Endodermal cell (in vitro differentiated cells): ENCODE measurements around the gene FAM168B. TPM values are rescaled to one million over a fixed set of nuclear protein-coding genes. Genes with fewer than 3 reads are reported as not detected.

ENCODE experiments used
- DNase-seq: peaks from one replicate; pipeline ENCODE4 v3.0.0-alpha.2; 2017
- H3K27ac ChIP-seq: 2 replicates; pipeline ENCODE4 v1.5.1; 2013; ENCODE audit warnings: mild to moderate bottlenecking, low read depth, low read length, moderate library complexity
- H3K27me3 ChIP-seq: 2 replicates; pipeline ENCODE4 v1.6.1; 2013; ENCODE audit warnings: mild to moderate bottlenecking, low read length, moderate library complexity; ENCODE audit not compliant: insufficient read depth, control insufficient read depth, poor library complexity, severe bottlenecking
- H3K36me3 ChIP-seq: 2 replicates; pipeline ENCODE4 v1.7.0; 2013; ENCODE audit warnings: mild to moderate bottlenecking, low read length, moderate library complexity; ENCODE audit not compliant: control insufficient read depth, insufficient read depth
- H3K4me1 ChIP-seq: one replicate; pipeline ENCODE4 v1.7.0; 2013; ENCODE audit warnings: low read length; ENCODE audit not compliant: control insufficient read depth, insufficient read depth
- H3K4me3 ChIP-seq: 2 replicates; pipeline ENCODE4 v1.5.1; 2013; ENCODE audit warnings: mild to moderate bottlenecking, low read length, moderate library complexity
- H3K9ac ChIP-seq: 2 replicates; pipeline ENCODE4 v1.6.1; 2013; ENCODE audit warnings: mild to moderate bottlenecking, low read length, moderate library complexity; ENCODE audit not compliant: poor library complexity, severe bottlenecking; ENCODE audit errors: extremely low read depth
- H3K9me3 ChIP-seq: 2 replicates; pipeline ENCODE4 v1.6.1; 2013; ENCODE audit warnings: mild to moderate bottlenecking, low read length, moderate library complexity; ENCODE audit not compliant: control insufficient read depth
- H3K27ac Mint-ChIP-seq: 2 replicates; pipeline ENCODE4 v1.8.0; 2020; ENCODE audit warnings: mixed read lengths
- H3K27me3 Mint-ChIP-seq: 2 replicates; pipeline ENCODE4 v1.8.0; 2021; ENCODE audit warnings: mild to moderate bottlenecking, mixed read lengths; ENCODE audit not compliant: insufficient read depth
- H3K36me3 Mint-ChIP-seq: 2 replicates; pipeline ENCODE4 v1.8.0; 2020; ENCODE audit warnings: low read depth, mixed read lengths
- H3K4me1 Mint-ChIP-seq: 2 replicates; pipeline ENCODE4 v1.8.0; 2020; ENCODE audit warnings: mixed read lengths
- H3K4me3 Mint-ChIP-seq: 2 replicates; pipeline ENCODE4 v1.8.0; 2020; ENCODE audit warnings: mild to moderate bottlenecking, moderate library complexity, mixed read lengths
- H3K9me3 Mint-ChIP-seq: 2 replicates; pipeline ENCODE4 v1.8.0; 2020; ENCODE audit warnings: mild to moderate bottlenecking, mixed read lengths
- CTCF ChIP-seq: fragments of 200-600 bp; sonication (generic); conservative IDR thresholded peaks from 2 replicates; pipeline ENCODE4 v1.5.0; 2021; ENCODE audit warnings: antibody characterized with exemption, mild to moderate bottlenecking
- WGBS, 2 experiments: methylation state at CpG; one replicate each; pipeline versions ENCODE4 v1.1.5 to v1.1.7; 2013; ENCODE audit warnings: missing lambda C conversion rate in 2 of 2, mixed read lengths in 1 of 2; ENCODE audit not compliant: insufficient coverage in 1 of 2, insufficient read length in 1 of 2; 5-methylcytosine and 5-hydroxymethylcytosine counted together
- total RNA-seq, 2 donors: library from RNA; stranded (reverse); fragmentation: NEBNext Ultra II Directional in 1 of 2; extraction: Animal tissue kit (Norgen Biotek cat#: 25700) in 1 of 2; gene quantifications; 2 replicates in 1 of 2; 3 replicates in 1 of 2; pipeline ENCODE4 v1.2.1, GENCODE V29; 2021

Gene FAM168B
- total RNA-seq, 2 donors from 2014 or later = 77.5 to 77.6 TPM

- peaks cover 11% of the 10 kb centered on the region for H3K36me3 Mint-ChIP-seq
- H3K9me3 Mint-ChIP-seq = no peaks in the 10 kb centered on the region
- H3K27me3 Mint-ChIP-seq = peaks cover 13% of the 10 kb centered on the region
- H3K9ac ChIP-seq = no peak overlapping the region
- H3K27me3 ChIP-seq = no peaks in the 10 kb centered on the region
- 88 to 90% methylated on average over 14 of the region's 14 CpGs for WGBS, 2 experiments
- H3K4me3 Mint-ChIP-seq = no peak overlapping the region
- no peak overlapping the region for H3K27ac ChIP-seq
- no peak overlapping the region for H3K27ac Mint-ChIP-seq
- H3K4me3 ChIP-seq = no peak overlapping the region
- H3K4me1 ChIP-seq = peaks cover 2% of the 10 kb centered on the region
- peaks cover 32% of the 10 kb centered on the region for H3K36me3 ChIP-seq
- H3K4me1 Mint-ChIP-seq = peaks cover 3% of the 10 kb centered on the region
- TF ChIP-seq CTCF = no peak
- no peaks in the 10 kb centered on the region for H3K9me3 ChIP-seq
- no peak for DNase-seq
Observed at GRCh38 chr2:131041402-131042147, 51.7 kb downstream of the FAM168B start.

DNA sequence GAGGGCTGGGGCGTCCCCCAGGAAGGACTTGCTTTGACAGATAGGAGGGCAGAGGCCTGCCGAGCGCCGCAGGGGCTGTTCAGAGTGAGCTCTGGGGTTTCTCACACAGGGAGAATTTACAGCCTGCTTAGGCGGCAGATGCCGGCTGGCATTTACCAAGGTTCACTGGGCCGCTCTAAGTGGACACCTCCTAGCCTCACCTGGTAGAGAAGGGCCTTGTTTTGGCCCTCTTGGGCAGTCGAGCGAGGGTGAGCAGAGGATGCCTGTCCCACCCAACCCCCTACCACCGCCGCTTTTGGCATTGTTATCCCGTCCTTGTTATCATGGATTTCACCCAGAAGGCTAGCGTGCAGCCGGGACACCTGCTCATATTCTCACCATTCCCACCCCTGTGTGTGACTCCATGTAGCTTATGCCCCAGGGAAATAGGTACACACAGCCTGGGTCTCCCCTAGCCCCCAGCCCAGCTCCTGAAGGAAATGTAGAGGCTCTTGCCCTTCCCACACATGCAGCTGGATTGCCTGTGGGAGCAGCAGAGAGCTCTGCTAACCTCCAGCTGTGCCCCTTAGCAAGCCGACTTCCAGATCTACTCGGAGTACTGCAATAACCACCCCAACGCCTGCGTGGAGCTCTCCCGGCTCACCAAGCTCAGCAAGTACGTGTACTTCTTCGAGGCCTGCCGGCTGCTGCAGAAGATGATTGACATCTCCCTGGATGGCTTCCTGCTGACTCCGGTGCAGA, 52.4 kb downstream of the FAM168B start:
- no peak overlapping the region for H3K4me3 ChIP-seq
- H3K9me3 ChIP-seq = no peaks in the 10 kb centered on the region
- Mint-ChIP-seq H3K27ac (no peak overlapping the region), H3K36me3 (peaks cover 9% of the 10 kb centered on the region), H3K4me1 (peaks cover 8% of the 10 kb centered on the region), H3K9me3 (no peaks in the 10 kb centered on the region), H3K4me3 (no peak overlapping the region), H3K27me3 (peaks cover 17% of the 10 kb centered on the region)
- H3K4me1 ChIP-seq = peaks cover 10% of the 10 kb centered on the region
- peak; percentile 74 for DNase-seq
- H3K27ac ChIP-seq = no peak overlapping the region
- 81 to 88% methylated on average over 14 to 23 of the region's 23 CpGs for WGBS, 2 experiments
- peak; percentile 60 for TF ChIP-seq CTCF
- H3K9ac ChIP-seq = no peak overlapping the region
- peaks cover 29% of the 10 kb centered on the region for H3K36me3 ChIP-seq
- no peaks in the 10 kb centered on the region for H3K27me3 ChIP-seq

GRCh38 chr2:131039908-131040660, 53.2 kb downstream of the FAM168B start:
- Mint-ChIP-seq H3K9me3 (no peaks in the 10 kb centered on the region), H3K27ac (no peak overlapping the region), H3K4me3 (no peak overlapping the region), H3K36me3 (peaks cover 9% of the 10 kb centered on the region), H3K27me3 (peaks cover 22% of the 10 kb centered on the region), H3K4me1 (peaks cover 9% of the 10 kb centered on the region)
- H3K4me1 ChIP-seq = peaks cover 14% of the 10 kb centered on the region
- H3K27me3 ChIP-seq = no peaks in the 10 kb centered on the region
- no peaks in the 10 kb centered on the region for H3K9me3 ChIP-seq
- DNase-seq = peak; percentile 44
- peaks cover 29% of the 10 kb centered on the region for H3K36me3 ChIP-seq
- no peak overlapping the region for H3K9ac ChIP-seq
- H3K4me3 ChIP-seq = no peak overlapping the region
- TF ChIP-seq CTCF = no peak
- H3K27ac ChIP-seq = no peak overlapping the region
- 96 to 98% methylated on average over 58 to 75 of the region's 75 CpGs for WGBS, 2 experiments
